Right ventricle myocardium superior (tissue), 1 donor: ENCODE measurements around the gene MAEL. TPM values are rescaled to one million over a fixed set of nuclear protein-coding genes. Genes with fewer than 3 reads are reported as not detected.

Experiments used
- ATAC-seq: fragments of 200-7000 bp; cut with Tn5 transposase; one replicate; pipeline ENCODE4 v1.9.1; 2020; ENCODE audit warnings: mild to moderate bottlenecking; ENCODE audit not compliant: poor library complexity
- DNase-seq: peaks from one replicate; pipeline ENCODE4 v3.0.0-alpha.2; 2020
- intact Hi-C: fragments of 100-400 bp; cut with DNase I; formaldehyde crosslinking; loops from one replicate; pipeline ENCODE4 v1.11.2; 2022
- total RNA-seq: library from RNA; stranded (reverse); fragmentation: NEBNext Ultra II Directional; extraction: Animal tissue kit (Norgen Biotek cat#: 25700); gene quantifications from one replicate; pipeline ENCODE4 v1.2.1, GENCODE V29; 2021
- donor health status: DM: no; HTN: yes; CAD: no; lungs with severe emphysema.

MAEL gene
- total RNA-seq, 1 donor from 2014 or later, result 1.7 TPM

GRCh38 chr1:167068761-167069160, 79.7 kb downstream of the MAEL start:
- no peak for DNase-seq
- intact Hi-C loops, result loop anchor here (5.0 to 10.0 kb wide), 2 partner anchors 139 to 466 kb away; no protein-coding TSS in a partner anchor
- ATAC-seq, result no peak

DNA sequence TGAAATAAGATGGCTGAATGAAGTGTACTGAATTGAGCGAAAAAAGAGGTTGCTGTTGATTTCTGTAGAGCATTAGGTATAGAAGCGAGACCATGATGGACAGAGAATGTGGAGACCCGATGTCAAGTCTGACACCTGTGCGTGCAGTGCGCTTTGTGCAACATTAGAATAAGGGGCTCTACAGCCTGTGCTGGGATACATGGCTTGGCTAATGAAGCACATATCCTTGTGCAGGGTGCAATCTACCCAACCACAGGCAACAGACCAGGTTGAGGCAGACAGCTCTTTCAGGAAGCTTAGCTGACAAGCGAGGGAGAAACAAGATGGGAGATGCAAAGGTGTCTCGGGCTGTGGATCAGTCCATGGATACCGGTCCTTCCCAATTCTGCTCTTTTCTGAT, 82.2 kb downstream of the MAEL start:
- intact Hi-C loops, result no loop called here
- ATAC-seq, result no peak

More for the DNA sequence above, 82.2 kb downstream of the MAEL start:
- no peak for DNase-seq

Other genes starting within 250 kb of the MAEL start
- gene POGK, start 149.8 kb upstream of the MAEL start, total RNA-seq, result 16.9 TPM
- gene TADA1, start 113.0 kb upstream of the MAEL start, total RNA-seq, result 9.7 TPM
- 4.1 TPM for gene ILDR2, start 13.7 kb upstream of the MAEL start, total RNA-seq
- 0.19 TPM for gene GPA33, start 101.1 kb downstream of the MAEL start, total RNA-seq
- 121 TPM for gene STYXL2, start 104.8 kb downstream of the MAEL start, total RNA-seq
- 7.4 TPM for gene POU2F1, start 231.6 kb downstream of the MAEL start, total RNA-seq